Measurements from ENCODE around the gene NLRP6. TPM values are rescaled to one million over a fixed set of nuclear protein-coding genes. Genes with fewer than 3 reads are reported as not detected.

Gene NLRP6
- total and polyA plus RNA-seq, 7 donors = 0.33 to 3.3 (median 2.1) TPM; not detected in 3

- DNase-seq = peak; percentile 62
Measured at GRCh38 chr11:290621-291231, 12.5 kb downstream of the NLRP6 start.

GRCh38 chr11:291281-292210 lies 13.3 kb downstream of the NLRP6 start:
- no peak overlapping the region for H3K4me3 ChIP-seq
- peak; percentile 64 for DNase-seq
- peaks cover 0 to 14% (median 0%) of the 10 kb centered on the region in 4 donors for H3K36me3 ChIP-seq
- WGBS, 2 donors = 93 to 94% methylated on average over 44 of the region's 44 CpGs
- TF ChIP-seq POLR2A (IDR thresholded peaks at IDR 0.05) (no peak), CTCF (IDR thresholded peaks at IDR 0.05) (no peak), EP300 (IDR thresholded peaks at IDR 0.05) (no peak), POLR2AphosphoS5 (IDR thresholded peaks at IDR 0.05) (no peak)
- peaks cover 0 to 21% (median 17%) of the 10 kb centered on the region in 4 donors for H3K4me1 ChIP-seq
- peaks cover 0 to 31% (median 0%) of the 10 kb centered on the region in 3 donors for H3K27me3 ChIP-seq
- no peak overlapping the region for H3K27ac ChIP-seq
- intact Hi-C loops (cut with DNase I) = no loop called here
- H3K9me3 ChIP-seq = no peaks in the 10 kb centered on the region

More at GRCh38 chr11:290621-291231, 12.5 kb downstream of the NLRP6 start:
- TF ChIP-seq EP300 (IDR thresholded peaks at IDR 0.05) (no peak), POLR2AphosphoS5 (IDR thresholded peaks at IDR 0.05) (no peak), CTCF (IDR thresholded peaks at IDR 0.05) (no peak), POLR2A (IDR thresholded peaks at IDR 0.05) (no peak)
- intact Hi-C loops (cut with DNase I) = no loop called here
- Histone ChIP-seq H3K36me3 (peaks cover 0 to 14% (median 0%) of the 10 kb centered on the region in 4 donors), H3K4me3 (no peak overlapping the region), H3K4me1 (peaks cover 0 to 21% (median 17%) of the 10 kb centered on the region in 4 donors), H3K9me3 (no peaks in the 10 kb centered on the region), H3K27ac (no peak overlapping the region), H3K27me3 (peaks cover 0 to 25% (median 3%) of the 10 kb centered on the region in 3 donors)
- 89 to 91% methylated on average over 13 of the region's 13 CpGs for WGBS, 2 donors

- TF ChIP-seq POLR2AphosphoS5 (IDR thresholded peaks at IDR 0.05) (no peak), CTCF (IDR thresholded peaks at IDR 0.05) (no peak), EP300 (IDR thresholded peaks at IDR 0.05) (no peak), POLR2A (IDR thresholded peaks at IDR 0.05) (no peak)
- DNase-seq = peak; percentile 60
- intact Hi-C loops (cut with DNase I) = no loop called here
- no peak overlapping the region for H3K4me3 ChIP-seq
- H3K36me3 ChIP-seq = peaks cover 0 to 14% (median 0%) of the 10 kb centered on the region in 4 donors
- no peaks in the 10 kb centered on the region for H3K9me3 ChIP-seq
- H3K27me3 ChIP-seq = peaks cover 0 to 32% (median 0%) of the 10 kb centered on the region in 3 donors
- no peak overlapping the region for H3K27ac ChIP-seq
- peaks cover 0 to 21% (median 17%) of the 10 kb centered on the region in 4 donors for H3K4me1 ChIP-seq
- WGBS, 2 donors = 91 to 93% methylated on average over 29 of the region's 29 CpGs
Measured at GRCh38 chr11:292211-293121, 14.3 kb downstream of the NLRP6 start.

- H3K36me3 ChIP-seq = peaks cover 0 to 14% (median 0%) of the 10 kb centered on the region in 4 donors
- H3K4me3 ChIP-seq = no peak overlapping the region
- 89% methylated on average over 18 of the region's 18 CpGs for WGBS, 2 donors
- intact Hi-C loops (cut with DNase I) = no loop called here
- H3K4me1 ChIP-seq = peaks cover 0 to 14% (median 11%) of the 10 kb centered on the region in 4 donors
- no peaks in the 10 kb centered on the region for H3K9me3 ChIP-seq
- no peak for TF ChIP-seq EP300 (IDR thresholded peaks at IDR 0.05)
- TF ChIP-seq CTCF (IDR thresholded peaks at IDR 0.05) = no peak
- no peak for TF ChIP-seq POLR2A (IDR thresholded peaks at IDR 0.05)
- no peak for TF ChIP-seq POLR2AphosphoS5 (IDR thresholded peaks at IDR 0.05)
- peaks cover 4 to 31% (median 7%) of the 10 kb centered on the region in 3 donors for H3K27me3 ChIP-seq
- peak; percentile 61 for DNase-seq
- no peak overlapping the region for H3K27ac ChIP-seq
Measured at GRCh38 chr11:293271-293851, 15.2 kb downstream of the NLRP6 start.
